SK-N-MC (cell line): ENCODE data around the gene MBD3L2B.

Source experiments
- EZH2 ChIP-seq: fragments of 200-600 bp; sonication (generic); IDR thresholded peaks from one replicate; pipeline ENCODE4 v1.6.1; 2017; ENCODE audit warnings: antibody characterized with exemption
- FOXP2 ChIP-seq: optimal IDR thresholded peaks from 2 replicates; pipeline ENCODE3; 2011; ENCODE audit warnings: mild to moderate bottlenecking, moderate library complexity; ENCODE audit not compliant: insufficient read depth; ENCODE audit errors: extremely low read length, control extremely low read depth
- POLR2AphosphoS5 ChIP-seq: IDR thresholded peaks from 2 replicates; pipeline ENCODE4 v1.6.1; 2012; ENCODE audit warnings: mild to moderate bottlenecking, low read depth, low read length, borderline replicate concordance

DNA sequence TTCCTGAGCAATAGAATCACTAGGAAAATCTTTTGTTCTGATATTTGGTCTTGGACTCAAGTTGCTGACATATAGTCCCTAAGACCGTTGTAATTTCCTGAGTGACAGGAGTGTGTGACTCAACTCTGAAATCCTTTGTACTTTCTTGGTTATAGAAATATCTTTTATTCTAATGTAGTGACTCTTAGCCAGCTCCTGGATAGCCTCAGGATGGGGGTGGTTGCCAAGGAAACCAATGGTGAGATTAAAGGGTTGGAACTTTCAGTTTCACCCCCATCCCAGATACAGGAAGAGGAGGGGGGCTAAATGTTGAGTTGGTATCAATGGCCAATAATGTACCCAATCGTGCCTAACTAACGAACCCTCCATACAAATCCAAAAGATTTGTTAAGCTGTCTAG lies 41.8 kb downstream of the MBD3L2B start:
- TF ChIP-seq EZH2 = no peak
- TF ChIP-seq POLR2AphosphoS5 = no peak
- no peak for TF ChIP-seq FOXP2
